Epithelial cell of esophagus (primary cell): ENCODE results near the gene RAI1.
A peak's percentile ranks its signal among the peaks of the same experiment; 100 is the strongest.

ENCODE experiments used
- DNase-seq: peaks from one replicate; pipeline ENCODE4 v3.0.0; 2010; ENCODE audit warnings: low read depth
- H3K4me3 ChIP-seq: 2 replicates; pipeline ENCODE4 v1.5.1; 2011; ENCODE audit warnings: mild to moderate bottlenecking, low read length, control low read depth
- TF ChIP-seq, protein P1 (sequence below): IDR thresholded peaks from 2 replicates; pipeline ENCODE4 v1.5.1; 2011; ENCODE audit warnings: low read depth, mild to moderate bottlenecking, low read length, control low read depth, inconsistent platforms; ENCODE audit not compliant: insufficient read depth; ENCODE audit errors: missing control alignments

The RAI1 gene

DNA sequence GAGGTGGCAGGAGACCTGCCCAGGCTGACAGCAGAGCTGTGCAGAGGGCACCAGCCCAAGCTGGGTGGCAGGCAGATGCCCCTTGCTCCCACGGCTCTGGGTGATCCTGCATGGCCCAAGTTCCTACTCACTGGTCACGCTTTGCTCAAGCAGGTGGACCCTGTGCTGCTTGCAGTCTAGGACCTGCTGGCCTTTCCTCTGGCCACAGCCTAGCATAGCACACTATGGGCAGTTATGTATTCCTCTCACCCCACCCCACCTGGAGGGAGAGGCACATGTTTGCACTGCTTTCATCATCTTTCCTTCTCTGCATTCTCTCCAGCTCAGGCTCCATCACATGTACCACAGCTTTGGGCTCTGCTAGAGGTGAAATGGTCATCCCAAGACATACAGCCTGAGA lies 175.1 kb downstream of the RAI1 start:
- TF ChIP-seq, protein P1, sequence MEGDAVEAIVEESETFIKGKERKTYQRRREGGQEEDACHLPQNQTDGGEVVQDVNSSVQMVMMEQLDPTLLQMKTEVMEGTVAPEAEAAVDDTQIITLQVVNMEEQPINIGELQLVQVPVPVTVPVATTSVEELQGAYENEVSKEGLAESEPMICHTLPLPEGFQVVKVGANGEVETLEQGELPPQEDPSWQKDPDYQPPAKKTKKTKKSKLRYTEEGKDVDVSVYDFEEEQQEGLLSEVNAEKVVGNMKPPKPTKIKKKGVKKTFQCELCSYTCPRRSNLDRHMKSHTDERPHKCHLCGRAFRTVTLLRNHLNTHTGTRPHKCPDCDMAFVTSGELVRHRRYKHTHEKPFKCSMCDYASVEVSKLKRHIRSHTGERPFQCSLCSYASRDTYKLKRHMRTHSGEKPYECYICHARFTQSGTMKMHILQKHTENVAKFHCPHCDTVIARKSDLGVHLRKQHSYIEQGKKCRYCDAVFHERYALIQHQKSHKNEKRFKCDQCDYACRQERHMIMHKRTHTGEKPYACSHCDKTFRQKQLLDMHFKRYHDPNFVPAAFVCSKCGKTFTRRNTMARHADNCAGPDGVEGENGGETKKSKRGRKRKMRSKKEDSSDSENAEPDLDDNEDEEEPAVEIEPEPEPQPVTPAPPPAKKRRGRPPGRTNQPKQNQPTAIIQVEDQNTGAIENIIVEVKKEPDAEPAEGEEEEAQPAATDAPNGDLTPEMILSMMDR: no peak
- H3K4me3 ChIP-seq: no peak overlapping the region
- DNase-seq: no peak

DNA sequence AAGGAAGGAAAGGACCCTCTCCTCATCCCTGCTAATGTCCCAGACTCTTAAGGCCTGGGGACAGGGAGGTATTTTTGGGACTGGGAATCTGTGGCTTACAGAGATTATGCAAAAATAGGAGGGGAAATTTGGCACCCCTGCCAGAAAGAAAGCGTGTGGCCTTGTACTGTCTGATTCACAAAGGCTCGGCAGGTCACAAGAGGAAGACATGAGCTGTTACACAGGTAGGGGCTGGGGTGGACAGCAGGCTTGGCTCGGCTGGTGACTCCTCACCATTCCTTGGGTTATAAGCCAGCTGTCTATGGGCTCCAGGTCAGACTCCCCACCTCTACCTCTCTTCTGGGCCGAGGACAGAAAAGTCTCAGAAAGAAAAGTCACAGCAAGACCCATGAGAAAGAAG lies 176.2 kb downstream of the RAI1 start:
- H3K4me3 ChIP-seq: no peak overlapping the region
- DNase-seq: no peak
- TF ChIP-seq, protein P1: no peak

DNA sequence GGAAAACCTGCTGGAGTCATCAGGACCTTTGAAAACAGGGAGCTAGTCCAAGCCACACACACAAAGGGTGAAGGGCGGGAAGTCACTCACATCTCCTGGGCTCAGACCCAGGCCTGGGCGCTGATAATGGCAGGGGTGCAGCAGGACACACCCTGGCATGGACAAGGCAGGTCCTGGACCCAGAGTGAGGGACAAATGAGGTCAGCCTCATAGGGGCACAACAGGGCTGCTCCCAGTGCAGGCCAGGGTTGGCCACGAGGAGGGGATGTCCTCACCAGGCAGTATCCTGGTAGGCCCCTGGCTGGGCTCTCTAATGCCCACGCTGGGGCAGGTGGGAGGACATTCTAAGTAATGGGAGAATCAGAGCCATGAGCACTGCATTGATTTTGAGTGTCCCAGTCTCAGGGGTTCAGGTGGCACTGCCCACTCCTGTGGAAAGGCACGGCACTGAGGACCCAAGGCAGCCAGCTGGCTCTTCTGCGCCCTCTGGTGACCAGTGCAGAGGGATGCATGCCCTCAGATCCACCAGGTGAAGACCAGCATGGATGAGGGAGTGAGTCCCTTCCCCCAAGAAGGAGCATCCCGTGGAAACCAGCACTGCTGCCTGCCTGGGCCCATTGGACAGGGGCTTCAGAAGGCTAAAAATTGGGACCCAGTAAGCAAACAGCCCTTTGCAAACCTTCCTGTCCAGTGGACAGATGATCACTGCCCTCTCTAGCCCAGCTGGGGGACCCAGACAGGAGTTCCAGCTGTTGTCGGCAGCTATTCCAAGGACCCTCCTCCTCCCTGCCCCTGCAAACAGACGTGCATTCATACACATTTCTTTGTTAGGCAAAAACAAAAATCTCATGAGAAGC lies 178.9 kb downstream of the RAI1 start:
- TF ChIP-seq, protein P1: peak; percentile 97
- no peak overlapping the region for H3K4me3 ChIP-seq
- DNase-seq: peak; percentile 62

DNA sequence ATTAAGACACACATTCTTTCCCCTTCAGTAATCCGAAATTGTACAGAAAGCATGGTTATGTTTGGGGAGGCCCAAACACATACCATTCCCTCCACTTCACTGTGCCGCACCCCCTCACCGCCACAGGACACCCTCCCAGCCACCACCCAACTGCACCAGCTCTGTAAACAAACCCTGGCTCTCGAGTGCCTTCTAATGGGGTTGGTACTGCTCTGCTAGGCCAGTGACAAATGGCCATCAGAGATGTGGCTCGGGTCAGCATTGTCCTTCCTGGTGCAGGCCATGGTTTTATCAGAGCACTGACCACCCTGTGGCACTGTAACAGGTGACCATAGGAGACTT lies 179.5 kb downstream of the RAI1 start:
- DNase-seq: no peak
- no peak overlapping the region for H3K4me3 ChIP-seq
- TF ChIP-seq, protein P1: peak; percentile 6
